ENCODE results near the gene PHACTR3.

PHACTR3 gene

DNA sequence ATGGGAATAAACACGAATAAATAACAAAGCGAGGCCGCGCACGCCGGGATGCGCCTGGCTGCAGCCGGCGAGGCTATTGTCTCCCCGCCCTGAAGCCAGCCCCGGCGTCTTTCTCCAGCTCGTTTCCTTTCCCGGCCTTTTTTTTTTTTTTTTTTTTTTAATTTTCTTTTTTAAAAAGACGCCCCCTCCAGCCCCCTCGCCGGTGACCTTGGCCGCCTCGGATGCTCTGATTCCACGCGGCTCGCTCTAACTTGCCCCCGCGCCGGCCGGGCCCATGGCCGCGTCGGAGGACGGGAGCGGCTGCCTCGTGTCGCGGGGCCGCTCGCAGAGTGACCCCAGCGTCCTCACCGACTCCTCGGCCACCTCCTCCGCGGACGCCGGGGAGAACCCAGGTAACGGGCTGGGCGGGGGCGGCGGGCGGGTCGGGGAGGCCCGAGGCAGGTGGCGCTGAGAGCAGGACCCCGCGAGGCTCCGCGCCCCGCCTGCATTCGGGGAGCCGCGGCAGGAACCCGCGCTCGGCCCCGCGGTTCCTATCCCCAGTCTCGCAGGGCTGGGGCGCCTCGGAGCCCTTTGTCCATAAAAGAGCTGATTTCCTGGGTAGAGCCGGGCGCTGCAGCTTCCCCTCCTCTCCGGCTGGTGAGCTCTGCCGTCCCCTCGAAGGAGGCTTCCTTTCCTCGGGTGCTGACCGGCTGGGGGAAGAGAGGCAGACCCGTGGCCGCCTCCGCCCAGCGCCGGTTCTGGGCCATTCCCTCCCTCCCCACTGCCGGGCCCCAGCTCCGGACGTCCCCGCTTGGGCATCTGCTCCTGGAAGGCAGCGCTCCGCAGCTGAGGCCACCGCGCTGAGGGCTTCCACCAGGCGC lies 631 bp downstream of the PHACTR3 start:
- no peaks in the 10 kb centered on the region for H3K36me3 ChIP-seq (ENCODE audit: control insufficient read depth, insufficient read depth, low read length)
- H3K9me3 ChIP-seq (ENCODE audit: control insufficient read depth, low read length) = no peaks in the 10 kb centered on the region
- TF ChIP-seq CTCF (IDR thresholded peaks at IDR 0.05) = no peak
- peak overlapping the region; percentile 27 for H3K4me3 ChIP-seq (ENCODE audit: low read depth, low read length)
- H3K4me1 ChIP-seq = no peaks in the 10 kb centered on the region
- no peaks in the 10 kb centered on the region for H3K79me2 ChIP-seq
- H3K27me3 ChIP-seq (ENCODE audit: control insufficient read depth, insufficient read depth, low read length) = no peaks in the 10 kb centered on the region
- H2AFZ ChIP-seq = peak overlapping the region; percentile 53
- H3K4me2 ChIP-seq (ENCODE audit: low read length) = peak overlapping the region; percentile 56
- H3K9ac ChIP-seq = no peak overlapping the region
- no peak overlapping the region for H3K27ac ChIP-seq

- Histone ChIP-seq H3K9ac (no peak overlapping the region), H3K36me3 (ENCODE audit: control insufficient read depth, insufficient read depth, low read length) (no peaks in the 10 kb centered on the region), H3K27me3 (ENCODE audit: control insufficient read depth, insufficient read depth, low read length) (no peaks in the 10 kb centered on the region)
These were observed 1.4 kb downstream of the PHACTR3 start for GRCh38 chr20:59605601-59606364.

GRCh38 chr20:59606566-59606965 lies 2.2 kb downstream of the PHACTR3 start:
- Histone ChIP-seq H3K9me3 (ENCODE audit: control insufficient read depth, low read length) (no peaks in the 10 kb centered on the region), H3K79me2 (no peaks in the 10 kb centered on the region), H3K4me3 (ENCODE audit: low read depth, low read length) (no peak overlapping the region), H3K4me2 (ENCODE audit: low read length) (no peak overlapping the region), H3K27me3 (ENCODE audit: control insufficient read depth, insufficient read depth, low read length) (no peaks in the 10 kb centered on the region), H3K36me3 (ENCODE audit: control insufficient read depth, insufficient read depth, low read length) (no peaks in the 10 kb centered on the region), H3K9ac (no peak overlapping the region), H3K4me1 (no peaks in the 10 kb centered on the region), H2AFZ (no peak overlapping the region), H3K27ac (no peak overlapping the region)
- no peak for TF ChIP-seq CTCF (IDR thresholded peaks at IDR 0.05)

More at GRCh38 chr20:59605601-59606364, 1.4 kb downstream of the PHACTR3 start:
- peak overlapping the region; percentile 56 for H3K4me2 ChIP-seq (ENCODE audit: low read length)
- no peaks in the 10 kb centered on the region for H3K79me2 ChIP-seq
- H3K27ac ChIP-seq = no peak overlapping the region
- no peaks in the 10 kb centered on the region for H3K4me1 ChIP-seq
- H2AFZ ChIP-seq = peak overlapping the region; percentile 53
- TF ChIP-seq CTCF (IDR thresholded peaks at IDR 0.05) = no peak
- H3K4me3 ChIP-seq (ENCODE audit: low read depth, low read length) = peak overlapping the region; percentile 27
- H3K9me3 ChIP-seq (ENCODE audit: control insufficient read depth, low read length) = no peaks in the 10 kb centered on the region

DNA sequence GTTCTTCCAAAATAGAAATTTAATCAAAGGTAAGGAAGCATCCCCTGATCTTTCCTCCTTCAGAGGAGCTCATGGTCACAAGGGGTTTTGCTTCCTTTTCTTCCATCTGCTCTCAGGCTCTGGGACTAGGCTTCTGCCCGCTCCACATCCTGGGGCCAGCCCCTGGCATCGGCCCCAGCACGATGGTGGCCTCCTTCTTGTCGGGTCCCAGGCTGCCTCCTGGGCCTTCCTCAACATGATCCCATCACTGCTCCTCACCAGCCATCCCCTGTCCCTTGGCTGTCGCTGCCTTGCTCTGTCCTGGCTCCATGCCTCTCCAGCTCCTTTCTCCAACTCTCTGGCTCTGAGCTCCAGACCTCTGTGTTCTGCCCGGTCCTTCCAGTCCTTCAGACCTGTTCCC lies 4.1 kb downstream of the PHACTR3 start:
- Histone ChIP-seq H3K9ac (no peak overlapping the region), H3K27me3 (ENCODE audit: control insufficient read depth, insufficient read depth, low read length) (no peaks in the 10 kb centered on the region), H3K4me3 (ENCODE audit: low read depth, low read length) (no peak overlapping the region), H3K79me2 (no peaks in the 10 kb centered on the region), H3K4me1 (no peaks in the 10 kb centered on the region), H2AFZ (no peak overlapping the region), H3K9me3 (ENCODE audit: control insufficient read depth, low read length) (no peaks in the 10 kb centered on the region), H3K4me2 (ENCODE audit: low read length) (no peak overlapping the region), H3K36me3 (ENCODE audit: control insufficient read depth, insufficient read depth, low read length) (no peaks in the 10 kb centered on the region), H3K27ac (no peak overlapping the region)
- TF ChIP-seq CTCF (IDR thresholded peaks at IDR 0.05) = no peak

Measured in parathyroid adenoma (tissue), 2 donors.